ENCODE data around the gene NYAP2.
A peak's percentile ranks its signal among the peaks of the same experiment; 100 is the strongest.

The NYAP2 gene

GRCh38 chr2:225640550-225640949, 241.0 kb downstream of the NYAP2 start:
- DNase-seq: no peak

DNA sequence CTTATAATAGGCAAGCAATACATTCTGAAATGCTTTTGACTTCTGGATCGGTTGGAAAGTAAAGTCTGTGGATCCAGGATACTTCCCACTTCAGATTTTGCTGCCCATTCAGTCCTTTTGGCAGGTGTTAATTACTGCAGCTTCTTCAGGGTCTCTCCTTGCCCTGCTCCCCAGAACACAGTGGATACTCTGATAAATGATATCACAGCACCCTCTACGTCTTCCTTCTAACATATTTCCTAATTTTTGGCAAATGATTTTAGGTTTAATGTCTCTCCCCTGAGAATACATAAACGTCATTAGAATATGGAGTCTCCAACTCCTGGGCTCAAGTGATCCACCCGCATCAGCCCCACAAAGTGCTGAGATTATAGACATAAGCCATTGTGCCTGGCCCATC, 249.8 kb downstream of the NYAP2 start:
- DNase-seq: no peak

DNA sequence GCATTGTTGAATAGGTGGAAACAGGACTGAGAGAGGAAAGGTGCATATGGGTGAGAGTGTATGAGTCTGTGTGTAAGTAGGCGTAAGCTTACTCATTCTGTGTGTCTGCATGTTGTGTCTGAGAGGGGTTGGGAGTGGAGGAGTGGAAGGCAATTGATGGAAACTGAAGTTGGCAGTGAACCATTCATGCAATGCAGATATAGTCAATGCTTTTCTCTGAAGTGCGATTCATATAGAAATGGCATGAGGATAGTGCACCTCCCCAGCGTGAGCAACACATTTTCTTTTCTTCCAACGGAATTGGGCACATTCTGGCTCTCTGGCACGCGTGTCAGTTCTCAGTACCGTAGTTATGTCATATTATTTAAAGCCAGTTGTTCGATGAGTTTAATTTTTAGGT, 250.5 kb downstream of the NYAP2 start:
- no peak for DNase-seq

- peak; percentile 51 for DNase-seq
Observed at GRCh38 chr2:225660262-225661131, 261.0 kb downstream of the NYAP2 start.

GRCh38 chr2:225662101-225662500, 262.6 kb downstream of the NYAP2 start:
- no peak for DNase-seq

DNA sequence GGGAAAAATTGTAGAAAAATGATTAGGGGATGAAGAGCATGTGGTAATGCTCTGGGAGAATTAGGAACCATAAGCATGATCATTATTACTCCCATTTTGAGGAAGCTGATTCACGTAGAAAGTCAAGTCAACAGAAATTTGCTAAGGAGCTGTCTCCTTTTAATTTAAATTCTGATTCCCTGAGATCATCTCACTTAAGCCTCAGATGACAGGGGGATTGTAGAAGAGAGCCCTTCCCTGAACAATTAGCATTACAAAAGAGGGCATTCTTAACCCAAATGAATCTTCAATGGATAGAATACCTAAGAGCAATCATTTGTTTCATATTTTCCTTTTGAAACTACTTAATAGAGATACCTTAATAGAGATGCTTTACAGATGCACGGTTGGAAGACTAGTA, 267.9 kb downstream of the NYAP2 start:
- no peak for DNase-seq

GRCh38 chr2:225668606-225669266, 269.2 kb downstream of the NYAP2 start:
- peak; percentile 39 for DNase-seq

DNA sequence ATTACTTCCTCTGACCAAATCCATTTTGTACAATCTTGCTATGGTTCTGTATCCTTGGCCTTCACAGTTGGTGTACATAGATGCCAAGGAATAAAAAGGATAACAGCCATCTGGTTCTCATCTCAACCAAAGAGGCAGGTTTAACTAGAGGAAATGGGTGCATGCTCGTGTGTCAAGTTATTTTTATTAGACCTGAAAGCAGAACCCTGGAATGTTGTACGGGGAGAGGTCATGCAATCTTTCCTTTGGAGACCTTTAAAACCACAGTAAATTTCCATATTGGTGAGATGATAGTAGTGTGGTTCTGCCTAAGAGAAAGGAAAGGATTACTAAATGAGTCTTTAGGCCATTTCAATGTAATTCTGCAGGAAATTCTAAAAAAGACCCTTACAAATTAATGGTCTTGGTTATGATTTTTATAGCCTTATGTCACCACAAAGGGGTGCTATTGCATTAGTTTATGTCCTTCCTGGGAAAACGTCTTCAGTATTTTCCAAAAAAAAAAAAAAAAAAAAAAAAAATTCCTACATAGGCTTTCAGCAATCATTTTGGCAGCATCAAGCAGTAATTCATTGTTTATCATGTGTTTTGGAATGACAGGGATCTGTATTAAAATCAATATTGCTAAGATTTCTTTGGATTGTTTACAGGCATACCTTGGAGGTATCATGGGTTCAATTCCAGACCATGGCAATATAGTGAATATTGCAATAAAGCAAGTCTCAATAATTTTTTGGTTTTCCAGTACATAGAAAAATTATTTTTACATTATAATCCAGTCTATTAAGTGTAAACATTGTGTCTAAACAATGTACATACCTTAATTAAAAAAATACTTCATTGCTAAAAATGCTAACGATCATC, 270.8 kb downstream of the NYAP2 start:
- no peak for DNase-seq

- DNase-seq: no peak
Observed at GRCh38 chr2:225678792-225679191, 279.3 kb downstream of the NYAP2 start.

- DNase-seq: no peak
Observed at GRCh38 chr2:225683258-225683657, 283.7 kb downstream of the NYAP2 start.

DNA sequence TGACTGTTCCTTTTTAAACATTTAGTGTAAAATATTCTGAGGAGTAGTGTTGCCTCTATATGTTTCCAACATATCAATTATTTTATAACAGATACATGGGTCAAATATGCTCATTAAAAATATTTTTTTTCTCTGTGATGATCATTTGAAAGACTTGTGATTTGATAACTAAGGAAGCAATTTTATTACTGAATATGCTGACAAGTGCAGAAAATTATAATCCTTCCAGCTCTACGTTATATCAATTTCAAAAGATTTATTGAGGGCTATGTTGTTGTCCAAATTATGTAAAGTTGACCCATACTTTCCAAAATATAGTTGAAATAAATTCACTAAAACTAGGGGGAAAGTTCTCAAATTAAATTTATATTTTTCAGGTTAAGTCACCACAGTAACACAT, 290.6 kb downstream of the NYAP2 start:
- no peak for DNase-seq

- no peak for DNase-seq
Observed at GRCh38 chr2:225691711-225692110, 292.2 kb downstream of the NYAP2 start.

DNA sequence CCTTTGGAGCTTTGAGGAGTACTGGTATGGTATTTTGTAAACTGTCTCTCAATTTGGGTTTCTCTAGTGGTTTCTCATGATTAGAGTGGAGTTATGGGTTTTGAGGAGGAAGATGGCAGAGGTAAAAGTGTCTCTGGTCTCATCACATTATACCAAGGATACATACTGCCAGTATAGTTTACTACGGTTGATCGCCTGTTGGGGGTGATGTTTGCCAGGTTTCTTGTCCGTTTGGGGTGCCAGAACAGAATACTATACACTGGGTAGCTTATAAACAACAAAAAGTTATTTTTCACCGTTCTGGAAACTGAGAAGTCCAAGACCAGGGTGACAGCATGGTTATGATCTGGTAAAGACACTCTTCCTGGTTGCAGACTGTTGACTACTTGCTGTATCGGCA, 293.7 kb downstream of the NYAP2 start:
- DNase-seq: no peak

DNA sequence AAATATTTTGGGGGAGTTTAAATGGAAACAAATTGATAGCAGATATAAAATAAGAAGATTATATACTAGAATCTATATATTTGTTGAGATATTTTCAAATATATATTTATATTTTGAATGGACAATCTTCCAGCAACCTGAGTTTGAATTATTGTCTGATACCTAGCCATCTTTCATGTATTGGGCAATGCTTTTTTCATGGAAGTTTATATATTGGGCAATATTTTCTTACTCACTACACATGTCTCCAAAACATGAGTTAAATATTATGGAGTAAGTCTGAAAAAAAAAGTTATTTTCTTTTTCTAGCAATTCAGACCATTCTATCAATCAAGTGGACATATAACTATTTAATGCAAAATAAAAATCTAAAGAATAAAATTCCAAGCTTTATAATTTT, 295.2 kb downstream of the NYAP2 start:
- no peak for DNase-seq

GRCh38 chr2:225697936-225698335, 298.4 kb downstream of the NYAP2 start:
- DNase-seq: no peak

Data from DMS153 (cell line).